Upper lobe of left lung (tissue), 4 donors: ENCODE measurements around the gene NEK10.

Experiments used
- CTCF ChIP-seq, 6 experiments: fragments of 450-650 bp in 4 of 6; fragments of 200-600 bp in 2 of 6; sonication (generic) in 2 of 6; IDR thresholded peaks; one replicate each; pipeline ENCODE4 v1.5.1; 2016 to 2019; ENCODE audit warnings: antibody characterized with exemption in 6 of 6
- EP300 ChIP-seq, 4 donors: sonication (generic); formaldehyde crosslinking; IDR thresholded peaks; one replicate each; pipeline ENCODE4 v1.5.1; 2017; ENCODE audit warnings: antibody characterized with exemption in 4 of 4, control low read depth in 2 of 4
- POLR2A ChIP-seq, 4 donors: fragments of 450-650 bp; IDR thresholded peaks; one replicate each; pipeline ENCODE4 v1.5.1; 2016 to 2017; ENCODE audit warnings: antibody characterized with exemption in 4 of 4, mild to moderate bottlenecking in 2 of 4

- no peak for TF ChIP-seq CTCF (IDR thresholded peaks at IDR 0.05)
- TF ChIP-seq POLR2A (IDR thresholded peaks at IDR 0.05): no peak
- TF ChIP-seq EP300 (IDR thresholded peaks at IDR 0.05): no peak
Observed at GRCh38 chr3:27078246-27078913, 290.8 kb downstream of the NEK10 start.
